GM04503 (cell line): ENCODE results near the gene ABCB8.

Experiments used
- DNase-seq: peaks from one replicate; pipeline ENCODE4 v3.0.0-alpha.2; 2012; ENCODE audit warnings: low read depth

The ABCB8 gene

DNA sequence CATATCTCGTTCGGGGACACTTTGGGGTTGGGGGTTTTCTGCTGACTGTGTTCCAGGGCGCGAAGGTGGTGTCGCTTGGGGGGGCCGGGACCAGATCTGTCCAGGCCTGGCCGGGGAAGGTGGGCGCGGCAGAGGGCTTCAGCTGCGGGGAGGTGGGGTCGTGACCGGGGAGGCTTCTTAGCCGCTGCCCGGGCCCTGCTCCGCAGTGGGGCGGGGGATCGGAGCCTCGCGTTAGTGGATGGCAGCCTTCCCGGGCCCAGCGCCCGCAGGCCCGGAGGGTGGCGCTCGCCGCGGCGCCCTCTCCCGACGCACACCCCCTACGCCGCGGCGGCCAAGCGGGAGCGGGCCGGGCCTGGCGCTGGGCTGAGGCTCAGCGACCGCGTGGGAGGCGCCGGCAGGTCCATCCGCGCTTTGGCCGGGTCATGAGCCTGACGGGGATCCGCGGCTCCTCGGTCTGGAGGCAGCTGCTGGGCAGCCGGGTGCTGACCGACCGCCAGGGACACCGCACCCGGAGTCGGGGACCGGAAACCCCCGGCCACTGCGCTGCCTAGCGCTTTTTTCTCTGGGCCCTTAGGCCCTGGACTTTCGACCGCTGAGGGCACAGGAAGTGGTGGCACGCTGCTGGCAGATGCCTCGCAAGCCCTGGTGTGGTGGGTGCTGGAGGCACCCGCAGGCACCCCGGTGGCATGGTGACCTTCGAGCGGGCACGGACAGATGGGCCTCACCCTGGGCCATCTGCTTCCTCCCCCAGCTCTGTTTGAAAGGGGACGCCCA lies 59.2 kb downstream of the ABCB8 start:
- no peak for DNase-seq

DNA sequence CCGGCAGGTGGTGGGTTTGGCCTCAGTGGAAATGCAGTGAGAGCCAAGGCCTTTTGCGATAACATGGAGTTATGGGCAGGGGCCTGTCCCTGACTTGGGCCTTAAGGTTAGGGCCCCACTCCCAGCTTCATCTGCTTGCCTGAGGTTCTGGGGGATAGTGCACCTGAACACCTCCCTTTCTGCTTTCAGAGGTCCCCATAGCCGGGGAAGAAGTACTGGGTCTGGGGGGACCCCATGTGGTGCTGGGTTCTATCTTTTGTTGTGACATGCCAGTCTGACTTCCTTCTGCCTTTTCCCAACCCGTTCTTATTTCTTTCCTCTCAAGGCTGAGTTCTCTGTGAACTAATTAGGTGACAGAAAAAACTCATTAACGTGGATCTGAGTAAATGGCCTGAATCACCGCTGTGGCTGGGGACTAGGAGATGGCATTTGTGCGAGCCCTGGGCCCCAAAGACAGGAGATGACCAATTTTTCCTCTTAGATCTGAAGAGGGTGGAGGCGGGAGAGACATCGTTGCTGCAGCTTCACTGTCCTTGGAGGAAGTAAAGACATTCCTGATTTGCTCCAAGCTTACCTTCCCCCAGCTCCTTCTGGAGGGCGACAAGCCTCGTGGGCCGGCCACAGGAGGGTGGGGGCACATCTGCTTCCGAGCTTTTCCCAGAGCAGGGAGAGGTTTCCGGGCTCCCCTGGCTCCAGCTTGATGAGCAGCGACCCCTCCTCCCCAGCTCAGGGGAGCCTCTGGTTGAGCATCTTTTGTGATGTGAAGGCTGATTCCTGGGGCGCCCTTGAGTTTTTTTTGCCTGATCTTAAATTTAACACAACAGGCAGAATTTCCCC lies 60.0 kb downstream of the ABCB8 start:
- DNase-seq: no peak

DNA sequence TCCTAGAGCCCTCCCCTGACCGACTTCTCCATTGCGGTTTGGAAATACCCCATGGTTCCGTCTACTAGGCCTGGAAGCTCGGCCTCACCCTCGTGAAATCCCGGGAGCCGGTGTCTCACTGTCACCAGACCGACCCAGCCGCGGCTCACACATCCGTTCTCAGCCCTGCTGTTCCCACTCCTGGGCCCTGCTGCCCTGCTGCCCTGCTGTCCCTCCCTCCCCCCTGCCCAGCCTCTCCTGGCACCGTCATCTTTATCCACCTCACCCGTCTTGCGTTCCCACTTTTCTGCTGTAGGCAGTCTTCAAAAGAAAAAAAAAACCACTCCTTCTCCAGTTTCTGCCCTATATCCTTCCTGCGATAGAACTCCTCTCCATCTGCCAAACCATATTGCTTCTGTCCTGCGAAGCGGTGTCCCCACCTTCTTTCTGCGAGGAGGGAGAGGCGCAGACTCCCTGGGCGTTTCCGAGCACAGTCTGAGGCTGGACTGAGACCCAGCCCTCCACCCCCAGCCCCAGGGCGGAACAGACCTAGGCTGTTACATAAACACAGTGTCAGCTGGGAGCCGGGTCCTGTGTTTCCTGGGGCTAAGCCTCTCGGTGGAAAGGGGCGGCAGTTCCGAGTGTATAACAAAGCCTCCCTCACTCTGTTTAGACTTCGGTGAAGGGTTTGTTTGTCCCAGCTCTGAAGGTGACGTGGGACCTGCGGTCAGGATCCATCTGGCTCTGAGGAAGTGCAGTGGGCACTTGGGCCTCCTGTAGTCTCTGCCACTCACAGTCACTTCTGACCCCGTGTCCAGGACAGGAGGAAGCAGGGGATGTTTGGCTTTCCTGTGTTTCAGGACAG lies 60.8 kb downstream of the ABCB8 start:
- no peak for DNase-seq

DNA sequence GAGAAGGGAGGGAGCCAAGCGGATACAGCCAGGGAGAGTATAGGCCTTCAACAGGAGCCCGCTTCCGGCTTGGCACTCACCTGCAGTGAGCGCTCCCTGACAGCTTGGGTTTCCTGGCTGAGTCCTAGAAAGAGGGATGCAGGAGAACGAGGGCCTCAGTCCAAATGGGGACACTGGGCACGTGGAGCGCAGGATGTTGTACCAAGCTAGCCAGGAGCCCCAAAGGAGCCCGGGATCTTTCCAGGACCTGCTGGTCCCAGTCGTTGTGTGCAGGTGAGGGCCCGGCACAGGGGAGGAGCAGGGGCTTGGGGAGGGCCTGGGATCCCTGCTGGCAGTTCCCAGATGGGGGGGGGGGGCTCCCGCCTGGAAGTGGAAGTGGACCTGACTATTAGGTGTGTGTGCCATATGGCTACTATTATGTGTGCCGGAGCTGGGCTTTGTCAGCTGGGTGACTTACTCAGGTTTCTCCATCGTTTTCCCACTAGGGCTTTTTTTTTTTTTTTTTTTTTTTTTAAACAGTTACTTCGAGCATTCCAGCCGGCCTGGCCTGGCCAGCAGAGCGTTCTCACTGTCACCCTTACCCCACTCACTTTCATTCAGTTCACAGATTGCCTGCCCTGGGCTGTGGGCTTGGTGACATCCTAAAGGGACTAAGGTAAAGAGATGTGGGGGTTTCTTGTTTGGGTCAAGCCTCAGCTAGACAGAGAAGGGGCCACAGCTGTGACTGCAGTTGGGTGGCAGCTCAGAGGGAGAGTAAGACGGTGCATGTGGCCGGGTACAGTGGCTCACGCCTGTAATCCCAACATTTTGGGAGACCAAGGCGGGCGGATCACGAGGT lies 61.9 kb downstream of the ABCB8 start:
- no peak for DNase-seq

DNA sequence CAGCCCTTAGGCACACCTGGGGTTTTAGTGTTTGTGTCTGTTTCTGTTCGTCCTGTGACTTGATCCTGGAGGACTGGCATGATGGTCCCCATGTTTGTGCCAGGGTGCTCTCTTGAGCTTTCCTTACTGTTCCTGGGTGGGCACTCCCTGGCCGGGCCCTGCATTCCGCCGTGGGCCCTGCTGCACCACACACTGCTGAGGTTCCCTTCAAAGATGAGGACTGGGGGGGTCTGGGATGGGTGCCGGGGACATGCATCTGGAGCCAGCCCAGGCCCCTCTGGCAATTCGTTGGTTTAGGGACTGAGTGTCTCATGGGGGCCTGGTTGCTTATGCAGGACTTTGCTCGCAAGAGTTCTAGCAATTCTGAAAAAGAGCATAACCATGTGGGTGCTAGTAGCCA lies 62.8 kb downstream of the ABCB8 start:
- no peak for DNase-seq

- DNase-seq: no peak
These were observed 63.2 kb downstream of the ABCB8 start for GRCh38 chr7:151091431-151091830.

- DNase-seq: no peak
These were observed 63.7 kb downstream of the ABCB8 start for GRCh38 chr7:151091988-151092387.

DNA sequence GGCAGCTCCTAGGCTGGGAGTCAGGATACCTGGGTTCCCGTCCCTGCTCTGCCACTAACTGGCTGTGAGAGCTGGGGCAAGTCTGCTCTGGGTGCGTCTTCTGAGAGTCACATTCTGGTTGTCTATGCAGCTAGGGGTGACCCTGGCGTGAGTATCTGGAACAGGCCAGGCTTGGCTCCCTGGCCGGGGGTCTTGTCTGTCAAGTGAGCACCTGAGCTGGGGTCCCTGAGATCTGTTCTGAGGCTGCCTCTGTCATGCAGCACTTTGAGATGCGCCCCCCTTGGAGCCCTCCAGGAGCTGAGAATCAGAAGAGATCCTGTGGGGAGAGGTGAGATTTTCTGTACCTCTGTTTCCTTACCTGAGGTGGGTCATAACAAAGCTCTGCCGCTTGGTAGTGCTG lies 65.5 kb downstream of the ABCB8 start:
- DNase-seq: no peak

DNA sequence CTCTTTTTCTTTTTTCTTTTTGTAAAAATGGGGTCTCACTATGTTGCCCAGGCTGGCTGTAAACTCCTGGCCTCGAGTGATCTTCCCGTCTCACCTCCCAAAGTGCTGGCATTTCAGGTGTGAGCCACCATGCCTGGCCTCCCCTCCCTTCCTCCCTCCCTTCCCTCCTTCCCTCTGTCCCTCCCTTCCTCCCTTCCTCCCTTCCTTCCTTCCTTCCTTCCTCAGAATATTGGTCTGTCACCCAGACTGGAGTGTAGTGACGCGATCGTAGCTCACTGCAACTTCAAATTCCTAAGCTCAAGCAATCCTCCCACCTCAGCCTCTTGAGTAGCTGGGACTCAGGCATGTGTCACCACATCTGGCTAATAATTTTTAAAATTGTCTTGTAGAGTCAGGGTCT lies 66.4 kb downstream of the ABCB8 start:
- DNase-seq: no peak

- DNase-seq: no peak
These were observed 67.0 kb downstream of the ABCB8 start for GRCh38 chr7:151095123-151095797.

DNA sequence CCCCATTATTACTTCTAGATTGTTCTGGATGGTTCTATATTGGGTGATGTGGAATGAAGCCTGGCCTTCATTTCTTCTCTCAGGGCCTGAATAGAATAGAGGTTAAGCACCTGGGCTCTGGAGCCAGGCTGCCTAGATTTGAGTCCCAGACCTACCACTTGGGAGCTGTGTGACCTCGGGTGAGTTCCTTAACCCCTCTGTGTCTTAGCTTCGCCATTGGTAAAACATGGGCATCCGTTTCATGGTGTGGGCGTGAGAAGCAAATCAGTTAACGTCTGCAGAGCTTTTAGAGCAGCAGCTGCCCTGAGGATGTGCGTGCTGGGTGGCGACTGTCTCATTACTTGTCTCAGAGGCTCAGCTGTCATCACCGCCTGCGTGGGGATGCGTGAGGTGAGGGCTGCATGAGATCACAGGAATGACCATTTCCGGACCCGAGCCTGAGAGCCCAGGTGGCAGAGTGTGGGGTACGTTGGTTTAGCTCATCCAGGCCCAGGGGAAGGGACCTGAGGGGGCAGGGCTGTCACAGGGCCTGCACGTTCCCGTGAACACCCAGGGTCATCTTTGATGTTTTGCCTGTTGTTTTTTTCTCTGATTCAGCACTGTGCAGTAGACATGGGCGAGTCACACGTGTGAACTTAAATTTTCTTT lies 67.7 kb downstream of the ABCB8 start:
- DNase-seq: no peak
